A673 (cell line): ENCODE measurements around the gene HLA-DQB1. TPM values are rescaled to one million over a fixed set of nuclear protein-coding genes. Genes with fewer than 3 reads are reported as not detected.
"Not testable (repeated sequence)": the region's sequence is repeated elsewhere in the genome, so short reads cannot be mapped to it uniquely, and the experiment has no call there.

Experiments used
- BruUV-seq: library from RNA; stranded (reverse); fragments of 400-500 nt; replicated peaks from 2 replicates; lab custom pipeline; 2021; lab: Mats Ljungman, UMichigan
- CTCF ChIA-PET: fragments of 300-600 bp; sonication (Branson Sonifier 250); formaldehyde crosslinking; loops from one replicate; lab custom pipeline; 2022; ENCODE audit warnings: antibody characterized with exemption; lab: Charles Lee
- POLR2A ChIA-PET: fragments of 300-600 bp; sonication (Branson Sonifier 250); formaldehyde crosslinking; loops from one replicate; lab custom pipeline; 2022; ENCODE audit warnings: antibody characterized with exemption; ENCODE audit not compliant: low non-redundant PET; lab: Charles Lee
- DNase-seq: peaks from one replicate; pipeline ENCODE4 v3.0.0-alpha.2; 2015; ENCODE audit warnings: low spot score
- H3K27ac ChIP-seq: fragments of 200-600 bp; sonication (generic); 2 replicates; pipeline ENCODE4 v1.5.1; 2016; ENCODE audit warnings: mixed run types, low read depth, mild to moderate bottlenecking, mixed read lengths, antibody characterized with exemption, low read length; ENCODE audit not compliant: poor library complexity, severe bottlenecking
- H3K27me3 ChIP-seq: fragments of 200-600 bp; sonication (generic); replicated peaks from 2 replicates; pipeline ENCODE4 v1.6.1; 2017; ENCODE audit warnings: mixed run types, low read depth, mild to moderate bottlenecking, mixed read lengths, antibody characterized with exemption, low read length; ENCODE audit not compliant: insufficient read depth, poor library complexity
- H3K36me3 ChIP-seq: fragments of 200-600 bp; sonication (generic); 2 replicates; pipeline ENCODE4 v1.6.1; 2016; ENCODE audit warnings: mixed run types, mild to moderate bottlenecking, mixed read lengths, antibody characterized with exemption, low read length; ENCODE audit not compliant: insufficient read depth, poor library complexity, severe bottlenecking
- H3K4me1 ChIP-seq: fragments of 200-600 bp; sonication (generic); 2 replicates; pipeline ENCODE4 v1.6.1; 2017; ENCODE audit warnings: mixed run types, mild to moderate bottlenecking, mixed read lengths, antibody characterized with exemption, low read length; ENCODE audit not compliant: insufficient read depth, poor library complexity, severe bottlenecking
- H3K4me3 ChIP-seq: fragments of 200-600 bp; sonication (generic); 2 replicates; pipeline ENCODE4 v1.5.1; 2016; ENCODE audit warnings: low read depth, mixed run types, mild to moderate bottlenecking, mixed read lengths, low read length; ENCODE audit not compliant: poor library complexity, severe bottlenecking
- H3K9me3 ChIP-seq: fragments of 200-600 bp; sonication (generic); 2 replicates; pipeline ENCODE4 v1.6.1; 2016; ENCODE audit warnings: mixed run types, low read depth, mild to moderate bottlenecking, mixed read lengths, antibody characterized with exemption, low read length; ENCODE audit not compliant: poor library complexity, severe bottlenecking
- CTCF ChIP-seq: fragments of 300-800, 200-600 bp; sonication (generic); conservative IDR thresholded peaks from 2 replicates; pipeline ENCODE4 v1.5.1; 2017; ENCODE audit warnings: low read depth, mild to moderate bottlenecking, antibody characterized with exemption, low read length, moderate library complexity, mixed read lengths
- EZH2 ChIP-seq: fragments of 200-600 bp; sonication (generic); IDR thresholded peaks from 2 replicates; pipeline ENCODE4 v1.6.1; 2017; ENCODE audit warnings: borderline replicate concordance, low read depth, mild to moderate bottlenecking, mixed read lengths, antibody characterized with exemption, low read length; ENCODE audit not compliant: poor library complexity, severe bottlenecking
- intact Hi-C: fragments of 100-400 bp; cut with micrococcal nuclease; formaldehyde crosslinking; loops from one replicate; pipeline ENCODE4 v1.10.0; 2022; ENCODE audit not compliant: unreplicated experiment
- total RNA-seq: library from RNA; stranded (reverse); gene quantifications from 2 replicates; pipeline ENCODE4 v1.2.3, GENCODE V29; 2021

The HLA-DQB1 gene
- total RNA-seq, 1 experiment from 2014 or later: not detected

- Histone ChIP-seq H3K9me3 (no peaks in the 10 kb centered on the region), H3K27me3 (peaks cover 48% of the 10 kb centered on the region), H3K4me3 (no peak overlapping the region), H3K4me1 (no peaks in the 10 kb centered on the region), H3K36me3 (no peaks in the 10 kb centered on the region), H3K27ac (no peak overlapping the region)
- intact Hi-C loops: no loop called here
- no peak for DNase-seq
- POLR2A ChIA-PET: no interaction called here
- no TSS peak for BruUV-seq
- TF ChIP-seq CTCF: no peak
- CTCF ChIA-PET: no interaction called here
Observed at GRCh38 chr6:32684246-32684645, 17.8 kb upstream of the HLA-DQB1 start.

GRCh38 chr6:32680055-32680454 is 13.6 kb upstream of the HLA-DQB1 start:
- H3K9me3 ChIP-seq: no peaks in the 10 kb centered on the region
- no TSS peak for BruUV-seq
- POLR2A ChIA-PET: no interaction called here
- H3K4me3 ChIP-seq: no peak overlapping the region
- H3K36me3 ChIP-seq: no peaks in the 10 kb centered on the region
- H3K27ac ChIP-seq: no peak overlapping the region
- no peak for DNase-seq
- CTCF ChIA-PET: no interaction called here
- H3K27me3 ChIP-seq: peaks cover 21% of the 10 kb centered on the region
- TF ChIP-seq EZH2: no peak
- TF ChIP-seq CTCF: no peak
- intact Hi-C loops: no loop called here
- H3K4me1 ChIP-seq: no peaks in the 10 kb centered on the region

- TF ChIP-seq EZH2: no peak
- no peak for TF ChIP-seq CTCF
- intact Hi-C loops: no loop called here
- no TSS peak for BruUV-seq
- Histone ChIP-seq H3K27ac (no peak overlapping the region), H3K27me3 (peaks cover 15% of the 10 kb centered on the region), H3K9me3 (no peaks in the 10 kb centered on the region), H3K36me3 (no peaks in the 10 kb centered on the region), H3K4me1 (no peaks in the 10 kb centered on the region), H3K4me3 (no peak overlapping the region)
- ChIA-PET POLR2A (no interaction called here), CTCF (no interaction called here)
- DNase-seq: no peak
Observed at GRCh38 chr6:32679492-32679891, 13.0 kb upstream of the HLA-DQB1 start.

GRCh38 chr6:32674123-32674522 is 7.7 kb upstream of the HLA-DQB1 start:
- intact Hi-C loops, H3K27ac ChIP-seq, CTCF ChIA-PET, H3K9me3 ChIP-seq, DNase-seq, H3K27me3 ChIP-seq, H3K4me3 ChIP-seq, H3K4me1 ChIP-seq, POLR2A ChIA-PET, H3K36me3 ChIP-seq, BruUV-seq: not testable (repeated sequence)

- H3K4me3 ChIP-seq, CTCF ChIA-PET, BruUV-seq, H3K27ac ChIP-seq, H3K9me3 ChIP-seq, POLR2A ChIA-PET, H3K36me3 ChIP-seq, intact Hi-C loops, DNase-seq, H3K4me1 ChIP-seq: not testable (repeated sequence)
- peaks cover 15% of the 10 kb centered on the region for H3K27me3 ChIP-seq
Observed at GRCh38 chr6:32671908-32672307, 5.5 kb upstream of the HLA-DQB1 start.
